C1 segment of cervical spinal cord (tissue), 14 donors: ENCODE data around the gene FGGY.

ENCODE experiments used
- DNase-seq, 14 donors: peaks; one replicate each; lab custom pipeline; 2025; lab: John Stamatoyannopoulos, UW

Gene FGGY

GRCh38 chr1:59413327-59413720 is 116.4 kb downstream of the FGGY start:
- no peak for DNase-seq

GRCh38 chr1:59414406-59415133 is 117.7 kb downstream of the FGGY start:
- DNase-seq, result no peak

GRCh38 chr1:59415286-59415850 is 118.5 kb downstream of the FGGY start:
- no peak for DNase-seq

GRCh38 chr1:59415881-59416280 is 119.0 kb downstream of the FGGY start:
- no peak for DNase-seq

GRCh38 chr1:59417406-59417805 is 120.5 kb downstream of the FGGY start:
- DNase-seq, result no peak

GRCh38 chr1:59418363-59419144 is 121.7 kb downstream of the FGGY start:
- peak in 1 of 14 donors; percentile 6 for DNase-seq

GRCh38 chr1:59419361-59420140 is 122.7 kb downstream of the FGGY start:
- DNase-seq, result no peak

GRCh38 chr1:59421232-59421920 is 124.5 kb downstream of the FGGY start:
- DNase-seq, result no peak

- DNase-seq, result peak in 9 of 14 donors; percentile 12 to 83 (median 42)
Observed at GRCh38 chr1:59422921-59423575, 126.2 kb downstream of the FGGY start.

- DNase-seq, result peak in 1 of 14 donors; percentile 49
Observed at GRCh38 chr1:59427155-59427554, 130.3 kb downstream of the FGGY start.

- no peak for DNase-seq
Observed at GRCh38 chr1:59427784-59428183, 130.9 kb downstream of the FGGY start.

GRCh38 chr1:59428828-59429227 is 131.9 kb downstream of the FGGY start:
- no peak for DNase-seq

- DNase-seq, result no peak
Observed at GRCh38 chr1:59429656-59430055, 132.8 kb downstream of the FGGY start.

- no peak for DNase-seq
Observed at GRCh38 chr1:59431566-59432294, 134.8 kb downstream of the FGGY start.

GRCh38 chr1:59432531-59433439 is 135.9 kb downstream of the FGGY start:
- DNase-seq, result peak in 1 of 14 donors; percentile 32

- DNase-seq, result no peak
Observed at GRCh38 chr1:59433440-59433813, 136.5 kb downstream of the FGGY start.

- DNase-seq, result no peak
Observed at GRCh38 chr1:59434336-59434735, 137.4 kb downstream of the FGGY start.

GRCh38 chr1:59436637-59437036 is 139.7 kb downstream of the FGGY start:
- DNase-seq, result no peak

GRCh38 chr1:59438058-59438560 is 141.2 kb downstream of the FGGY start:
- no peak for DNase-seq
